DMS153 treated with DMSO at 0.1 percent for 48 hours (cell line): ENCODE results near the gene EFNA1.

ENCODE experiments used
- DNase-seq: peaks from one replicate; lab custom pipeline; 2025; ENCODE audit not compliant: unreplicated experiment; lab: John Stamatoyannopoulos, UW

EFNA1 gene

GRCh38 chr1:155127105-155127966, at the start of gene EFNA1:
Gene EFNA1, plus strand, starts transcription at chr1:155127876. Its CDS starts 102 bp downstream, at chr1:155127978.
- DNase-seq: peak; percentile 60

GRCh38 chr1:155078469-155079209, 49.0 kb upstream of the EFNA1 start, which contains the start of gene EFNA3:
Gene EFNA3, plus strand, starts transcription at chr1:155078837. Its CDS starts 105 bp downstream, at chr1:155078942.
- DNase-seq: no peak

- DNase-seq: no peak
Observed at GRCh38 chr1:155079210-155079486, 48.5 kb upstream of the EFNA1 start.

GRCh38 chr1:155079487-155080311, 48.0 kb upstream of the EFNA1 start:
- no peak for DNase-seq

- no peak for DNase-seq
Observed at GRCh38 chr1:155080312-155081228, 47.1 kb upstream of the EFNA1 start.

- DNase-seq: no peak
Observed at GRCh38 chr1:155081472-155082300, 46.0 kb upstream of the EFNA1 start.

GRCh38 chr1:155082301-155083051, 45.2 kb upstream of the EFNA1 start:
- no peak for DNase-seq

GRCh38 chr1:155083052-155083541, 44.6 kb upstream of the EFNA1 start:
- no peak for DNase-seq

- DNase-seq: no peak
Observed at GRCh38 chr1:155083865-155084721, 43.6 kb upstream of the EFNA1 start.

- peak; percentile 99 for DNase-seq
Observed at GRCh38 chr1:155084722-155085503, 42.8 kb upstream of the EFNA1 start.

- no peak for DNase-seq
Observed at GRCh38 chr1:155085504-155086127, 42.1 kb upstream of the EFNA1 start.

- no peak for DNase-seq
Observed at GRCh38 chr1:155086128-155086741, 41.4 kb upstream of the EFNA1 start.

GRCh38 chr1:155086856-155087535, 40.7 kb upstream of the EFNA1 start:
- DNase-seq: no peak

- DNase-seq: peak; percentile 52
Observed at GRCh38 chr1:155091071-155092051, 36.3 kb upstream of the EFNA1 start.
